Neural progenitor cell (in vitro differentiated cells): ENCODE data around the gene MGRN1. TPM values are rescaled to one million over a fixed set of nuclear protein-coding genes. Genes with fewer than 3 reads are reported as not detected.
A peak's percentile ranks its signal among the peaks of the same experiment; 100 is the strongest.

Source experiments
- DNase-seq: peaks from one replicate; pipeline ENCODE4 v3.0.0-alpha.2; 2016; ENCODE audit warnings: low spot score
- H2AFZ ChIP-seq: fragments of 200-600 bp; sonication (generic); replicated peaks from 2 replicates; pipeline ENCODE4 v1.6.1; 2016; ENCODE audit warnings: antibody characterized with exemption
- H3F3A ChIP-seq: fragments of 200-600 bp; sonication (generic); 2 replicates; pipeline ENCODE4 v1.6.1; 2016; ENCODE audit warnings: antibody characterized with exemption, low read depth
- H3K27ac ChIP-seq: fragments of 200-600 bp; sonication (generic); 2 replicates; pipeline ENCODE4 v1.5.1; 2016; ENCODE audit warnings: mild to moderate bottlenecking
- H3K27me3 ChIP-seq: fragments of 200-600 bp; sonication (generic); 2 replicates; pipeline ENCODE4 v1.6.1; 2016; ENCODE audit warnings: mild to moderate bottlenecking, moderate library complexity
- H3K36me3 ChIP-seq: fragments of 200-600 bp; sonication (generic); 2 replicates; pipeline ENCODE4 v1.5.1; 2016
- H3K4me1 ChIP-seq: fragments of 200-600 bp; sonication (generic); 2 replicates; pipeline ENCODE4 v1.6.1; 2016; ENCODE audit warnings: mixed run types
- H3K4me2 ChIP-seq: fragments of 200-600 bp; sonication (generic); 2 replicates; pipeline ENCODE4 v1.6.1; 2016
- H3K4me3 ChIP-seq: fragments of 200-600 bp; sonication (generic); 2 replicates; pipeline ENCODE4 v1.5.1; 2016
- H3K79me2 ChIP-seq: fragments of 200-600 bp; sonication (generic); 2 replicates; pipeline ENCODE4 v1.6.1; 2016; ENCODE audit warnings: low read depth
- H3K9ac ChIP-seq: fragments of 200-600 bp; sonication (generic); 2 replicates; pipeline ENCODE4 v1.6.1; 2016
- H3K9me3 ChIP-seq: fragments of 200-600 bp; sonication (generic); 2 replicates; pipeline ENCODE4 v1.5.1; 2016; ENCODE audit warnings: low read depth
- H4K20me1 ChIP-seq: fragments of 200-600 bp; sonication (generic); 2 replicates; pipeline ENCODE4 v1.6.1; 2016; ENCODE audit warnings: low read depth
- H3K27ac Mint-ChIP-seq: 3 replicates; pipeline ENCODE4 v1.8.0; 2021; ENCODE audit warnings: mixed read lengths
- H3K27me3 Mint-ChIP-seq: 2 replicates; pipeline ENCODE4 v1.8.0; 2022; ENCODE audit warnings: low read depth, mild to moderate bottlenecking, inconsistent platforms, moderate library complexity, mixed read lengths; ENCODE audit not compliant: insufficient read depth
- H3K36me3 Mint-ChIP-seq: 3 replicates; pipeline ENCODE4 v1.8.0; 2021; ENCODE audit warnings: mixed read lengths
- H3K4me1 Mint-ChIP-seq: 3 replicates; pipeline ENCODE4 v1.8.0; 2021; ENCODE audit warnings: mixed read lengths
- H3K4me3 Mint-ChIP-seq: 3 replicates; pipeline ENCODE4 v1.8.0; 2021; ENCODE audit warnings: mild to moderate bottlenecking, moderate library complexity, mixed read lengths
- H3K9me3 Mint-ChIP-seq: 3 replicates; pipeline ENCODE4 v1.8.0; 2020; ENCODE audit warnings: mixed read lengths
- EZH2 ChIP-seq: fragments of 200-600 bp; sonication (generic); IDR thresholded peaks from 2 replicates; pipeline ENCODE4 v1.6.1; 2017; ENCODE audit warnings: antibody characterized with exemption, mild to moderate bottlenecking, moderate library complexity
- EZH2phosphoT487 ChIP-seq: fragments of 200-600 bp; sonication (generic); IDR thresholded peaks from 2 replicates; pipeline ENCODE4 v1.6.1; 2017; ENCODE audit warnings: antibody characterized with exemption
- total RNA-seq: library from RNA; depleted of rRNA; stranded (reverse); fragments of >200 nt; gene quantifications from 2 replicates; pipeline ENCODE4 v1.2.3, GENCODE V29; 2015; ENCODE audit warnings: low replicate concordance
- TF ChIP-seq, protein P1 (sequence below): fragments of 200-600 bp; sonication (generic); IDR thresholded peaks from 2 replicates; pipeline ENCODE4 v1.5.1; 2017; ENCODE audit warnings: antibody characterized with exemption, mild to moderate bottlenecking

Gene MGRN1
- total RNA-seq, 1 donor from 2014 or later = 17.5 TPM

DNA sequence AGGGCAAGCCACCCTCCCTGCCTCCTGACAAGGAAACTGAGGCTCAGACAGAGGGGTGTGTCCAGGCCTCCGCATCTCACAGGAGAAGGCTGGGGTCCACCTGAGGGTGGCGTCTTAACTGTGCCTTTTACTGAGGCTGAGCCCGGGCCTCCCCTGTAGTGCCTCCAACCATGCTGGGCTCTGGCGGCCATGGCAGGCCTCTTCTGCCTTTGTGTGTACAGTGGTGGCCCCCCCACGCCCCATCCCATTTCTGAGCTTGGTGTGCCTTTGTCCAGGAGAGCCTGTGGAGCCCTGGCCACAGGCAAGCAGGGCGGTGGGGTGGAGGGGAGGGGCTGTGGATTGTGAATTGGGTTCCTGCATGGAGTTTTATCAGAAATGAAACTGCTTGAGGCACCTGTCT is 31.2 kb downstream of the MGRN1 start:
- no peak overlapping the region for H2AFZ ChIP-seq
- H3K36me3 ChIP-seq = no peaks in the 10 kb centered on the region
- H3K4me1 Mint-ChIP-seq = peaks cover 13% of the 10 kb centered on the region
- no peaks in the 10 kb centered on the region for H3K79me2 ChIP-seq
- no peak overlapping the region for H3K4me3 Mint-ChIP-seq
- H4K20me1 ChIP-seq = no peaks in the 10 kb centered on the region
- no peak overlapping the region for H3K4me3 ChIP-seq
- H3K4me2 ChIP-seq = no peak overlapping the region
- no peak for DNase-seq
- no peaks in the 10 kb centered on the region for H3K9me3 Mint-ChIP-seq
- H3K9me3 ChIP-seq = no peaks in the 10 kb centered on the region
- no peaks in the 10 kb centered on the region for H3K27me3 ChIP-seq
- peaks cover 3% of the 10 kb centered on the region for H3K36me3 Mint-ChIP-seq
- H3K9ac ChIP-seq = no peak overlapping the region
- H3F3A ChIP-seq = no peaks in the 10 kb centered on the region
- no peaks in the 10 kb centered on the region for H3K4me1 ChIP-seq
- no peak for TF ChIP-seq EZH2phosphoT487
- no peak for TF ChIP-seq EZH2
- TF ChIP-seq, protein P1, sequence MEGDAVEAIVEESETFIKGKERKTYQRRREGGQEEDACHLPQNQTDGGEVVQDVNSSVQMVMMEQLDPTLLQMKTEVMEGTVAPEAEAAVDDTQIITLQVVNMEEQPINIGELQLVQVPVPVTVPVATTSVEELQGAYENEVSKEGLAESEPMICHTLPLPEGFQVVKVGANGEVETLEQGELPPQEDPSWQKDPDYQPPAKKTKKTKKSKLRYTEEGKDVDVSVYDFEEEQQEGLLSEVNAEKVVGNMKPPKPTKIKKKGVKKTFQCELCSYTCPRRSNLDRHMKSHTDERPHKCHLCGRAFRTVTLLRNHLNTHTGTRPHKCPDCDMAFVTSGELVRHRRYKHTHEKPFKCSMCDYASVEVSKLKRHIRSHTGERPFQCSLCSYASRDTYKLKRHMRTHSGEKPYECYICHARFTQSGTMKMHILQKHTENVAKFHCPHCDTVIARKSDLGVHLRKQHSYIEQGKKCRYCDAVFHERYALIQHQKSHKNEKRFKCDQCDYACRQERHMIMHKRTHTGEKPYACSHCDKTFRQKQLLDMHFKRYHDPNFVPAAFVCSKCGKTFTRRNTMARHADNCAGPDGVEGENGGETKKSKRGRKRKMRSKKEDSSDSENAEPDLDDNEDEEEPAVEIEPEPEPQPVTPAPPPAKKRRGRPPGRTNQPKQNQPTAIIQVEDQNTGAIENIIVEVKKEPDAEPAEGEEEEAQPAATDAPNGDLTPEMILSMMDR = no peak
- H3K27me3 Mint-ChIP-seq = peaks cover 2% of the 10 kb centered on the region
- no peak overlapping the region for H3K27ac Mint-ChIP-seq
- no peak overlapping the region for H3K27ac ChIP-seq

DNA sequence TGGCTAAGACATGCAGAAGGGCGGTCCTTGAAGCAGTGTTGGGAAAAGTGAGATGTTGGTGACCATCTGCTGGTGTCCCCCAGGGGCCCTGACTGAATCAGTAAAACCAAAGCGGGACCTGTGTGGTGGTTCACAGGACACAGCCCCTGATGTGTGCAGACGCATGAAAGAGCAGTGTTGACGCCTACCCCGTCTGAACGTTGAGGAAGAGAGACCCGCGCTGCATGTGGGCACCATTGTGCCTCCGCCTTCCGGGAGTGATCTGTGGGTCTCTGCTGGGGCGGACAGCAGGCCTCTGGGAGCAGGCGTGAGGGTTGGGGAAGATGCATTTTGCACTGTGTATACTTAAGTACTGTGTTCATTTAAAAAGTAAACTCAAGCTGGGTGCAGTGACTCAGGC is 31.6 kb downstream of the MGRN1 start:
- H3K27ac Mint-ChIP-seq = no peak overlapping the region

DNA sequence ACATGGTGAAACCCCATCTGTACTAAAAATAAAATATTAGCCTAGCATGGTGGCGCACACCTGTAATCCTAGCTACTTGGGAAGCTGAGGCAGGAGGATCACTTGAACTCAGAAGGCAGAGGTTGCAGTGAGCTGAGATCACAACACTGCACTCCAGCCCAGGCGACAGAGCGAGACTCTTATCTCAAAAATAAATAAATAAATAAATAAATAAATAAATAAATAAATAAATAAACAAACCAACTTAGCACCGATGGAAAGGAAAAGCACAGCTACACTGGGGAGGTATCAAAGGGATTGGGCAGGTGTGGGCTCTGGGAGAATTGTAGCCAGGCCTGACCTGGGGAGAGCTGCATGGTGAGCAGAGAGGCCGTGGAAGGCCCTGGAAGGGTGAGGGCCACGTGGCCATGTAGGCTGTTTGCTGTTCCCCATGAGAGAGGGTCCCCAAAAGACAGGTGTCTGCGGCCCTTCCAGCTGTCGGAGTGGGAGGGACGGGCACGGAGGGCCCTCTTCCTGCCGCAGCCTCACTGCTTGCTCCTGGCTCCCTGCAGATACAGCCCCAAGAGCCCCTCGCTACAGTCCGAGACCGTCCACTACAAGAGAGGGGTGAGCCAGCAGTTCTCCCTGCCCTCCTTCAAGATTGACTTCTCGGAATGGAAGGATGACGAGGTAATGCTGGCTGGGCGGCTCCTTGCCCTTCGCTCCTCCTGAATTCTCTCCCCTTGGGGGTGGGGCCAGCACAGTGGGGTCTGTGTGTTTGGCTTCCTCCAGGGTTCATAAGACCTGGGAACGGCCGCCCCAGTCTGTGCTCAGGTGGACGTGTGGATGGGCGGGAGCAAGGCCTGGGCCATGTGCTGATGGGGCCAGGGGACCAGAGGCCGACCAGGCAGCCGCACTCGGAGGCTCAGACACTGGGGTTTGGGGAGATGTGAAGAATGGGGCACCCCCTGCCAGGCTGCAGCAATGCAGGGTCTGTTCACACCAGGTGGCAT is 32.4 kb downstream of the MGRN1 start:
- TF ChIP-seq EZH2 (no peak), EZH2phosphoT487 (no peak)
- TF ChIP-seq, protein P1 = no peak
- H3K9me3 Mint-ChIP-seq = no peaks in the 10 kb centered on the region
- no peak overlapping the region for H3K4me3 Mint-ChIP-seq
- H3K4me1 Mint-ChIP-seq = peaks cover 17% of the 10 kb centered on the region
- H4K20me1 ChIP-seq = no peaks in the 10 kb centered on the region
- no peaks in the 10 kb centered on the region for H3K36me3 ChIP-seq
- H3K36me3 Mint-ChIP-seq = peaks cover 3% of the 10 kb centered on the region
- H3K4me1 ChIP-seq = no peaks in the 10 kb centered on the region
- H3K79me2 ChIP-seq = no peaks in the 10 kb centered on the region
- no peaks in the 10 kb centered on the region for H3K9me3 ChIP-seq
- no peak overlapping the region for H3K4me2 ChIP-seq
- H3K27me3 Mint-ChIP-seq = peaks cover 2% of the 10 kb centered on the region
- no peaks in the 10 kb centered on the region for H3K27me3 ChIP-seq
- H3F3A ChIP-seq = no peaks in the 10 kb centered on the region
- no peak overlapping the region for H2AFZ ChIP-seq
- no peak overlapping the region for H3K4me3 ChIP-seq
- no peak overlapping the region for H3K27ac Mint-ChIP-seq
- DNase-seq = no peak
- peak overlapping the region; percentile 37 for H3K27ac ChIP-seq
- H3K9ac ChIP-seq = no peak overlapping the region

More for the DNA sequence above, 31.6 kb downstream of the MGRN1 start:
- Mint-ChIP-seq H3K9me3 (no peaks in the 10 kb centered on the region), H3K36me3 (peaks cover 3% of the 10 kb centered on the region), H3K27me3 (peaks cover 2% of the 10 kb centered on the region), H3K4me1 (peaks cover 15% of the 10 kb centered on the region), H3K4me3 (no peak overlapping the region)
- H3K27ac ChIP-seq = no peak overlapping the region
- no peak for TF ChIP-seq EZH2phosphoT487
- no peak for TF ChIP-seq EZH2
- TF ChIP-seq, protein P1 = no peak
- H3K9ac ChIP-seq = no peak overlapping the region
- H3K36me3 ChIP-seq = no peaks in the 10 kb centered on the region
- H4K20me1 ChIP-seq = no peaks in the 10 kb centered on the region
- no peaks in the 10 kb centered on the region for H3K79me2 ChIP-seq
- H2AFZ ChIP-seq = no peak overlapping the region
- no peaks in the 10 kb centered on the region for H3K27me3 ChIP-seq
- no peaks in the 10 kb centered on the region for H3K9me3 ChIP-seq
- H3F3A ChIP-seq = no peaks in the 10 kb centered on the region
- no peaks in the 10 kb centered on the region for H3K4me1 ChIP-seq
- H3K4me3 ChIP-seq = no peak overlapping the region
- DNase-seq = no peak
- H3K4me2 ChIP-seq = no peak overlapping the region
